Measurements from ENCODE around the gene ISCA1.

ISCA1 gene

DNA sequence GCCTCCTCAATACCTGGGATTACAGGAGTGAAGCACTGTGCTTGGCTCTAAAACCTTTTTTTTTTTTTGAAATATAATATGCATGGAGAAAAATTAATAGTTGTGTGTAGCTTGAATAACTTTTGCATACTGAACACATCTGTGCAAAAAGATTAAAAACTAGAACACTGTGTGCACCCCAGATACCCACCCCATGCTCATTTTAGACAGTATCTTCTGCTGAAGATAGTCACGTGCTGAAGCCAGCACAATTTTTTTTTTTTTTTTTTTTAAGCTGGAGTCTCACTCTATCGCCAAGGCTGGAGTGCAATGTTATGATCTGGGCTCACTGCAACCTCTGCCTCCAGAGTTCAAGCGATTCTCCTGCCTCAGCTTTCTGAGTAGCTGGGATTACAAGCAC, 62.7 kb downstream of the ISCA1 start:
- DNase-seq: no peak

DNA sequence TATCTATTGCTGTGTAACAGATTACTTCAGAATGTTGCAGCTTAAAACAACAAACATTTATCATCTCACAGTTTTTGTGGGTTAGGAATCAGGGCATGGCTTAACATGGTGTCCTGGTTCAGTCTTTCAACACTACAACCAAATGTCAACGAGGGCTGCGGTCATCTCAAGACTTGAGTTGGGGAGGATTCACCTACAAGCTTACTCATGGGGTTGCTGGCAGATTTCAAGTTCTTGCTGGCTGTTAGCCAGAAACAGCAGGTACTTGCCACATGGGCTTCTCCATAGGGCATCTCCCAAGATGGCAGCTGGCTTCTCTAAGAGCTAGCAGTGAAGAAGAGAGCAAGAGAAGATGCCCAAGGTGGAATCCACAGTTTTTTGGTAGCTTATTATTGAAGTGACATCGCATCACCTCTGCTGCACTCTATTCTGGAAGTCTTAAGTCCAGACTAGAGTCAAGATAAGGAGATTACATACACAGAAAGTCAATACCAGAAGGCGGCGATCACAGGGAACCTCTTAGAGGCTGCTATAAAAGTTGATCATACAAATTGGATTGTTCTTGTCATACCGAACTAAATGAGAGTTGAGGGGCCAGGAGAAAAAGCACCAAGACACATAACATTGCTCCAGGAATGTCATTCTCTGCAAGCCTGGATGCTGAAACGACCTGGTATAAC, 65.1 kb downstream of the ISCA1 start:
- DNase-seq: no peak
